Measurements from ENCODE around the gene TKTL1.

TKTL1 gene

GRCh38 chrX:154334496-154334895, 38.9 kb downstream of the TKTL1 start:
- no peak for TF ChIP-seq CTCF (IDR thresholded peaks at IDR 0.05)

GRCh38 chrX:154348114-154348531, 52.5 kb downstream of the TKTL1 start:
- TF ChIP-seq CTCF (IDR thresholded peaks at IDR 0.05) = no peak

GRCh38 chrX:154348646-154349358, 53.2 kb downstream of the TKTL1 start:
- no peak for TF ChIP-seq CTCF (IDR thresholded peaks at IDR 0.05)

GRCh38 chrX:154349359-154349935, 53.9 kb downstream of the TKTL1 start:
- no peak for TF ChIP-seq CTCF (IDR thresholded peaks at IDR 0.05)

GRCh38 chrX:154349979-154350378, 54.4 kb downstream of the TKTL1 start:
- no peak for TF ChIP-seq CTCF (IDR thresholded peaks at IDR 0.05)

- no peak for TF ChIP-seq CTCF (IDR thresholded peaks at IDR 0.05)
Measured at GRCh38 chrX:154350429-154351182, 55.0 kb downstream of the TKTL1 start.

GRCh38 chrX:154351183-154352011, 55.8 kb downstream of the TKTL1 start:
- TF ChIP-seq CTCF (IDR thresholded peaks at IDR 0.05) = no peak

Data from LNCAP (cell line).